GM19324 (cell line): ENCODE data around the gene FTSJ1.
"Not testable (repeated sequence)": the region's sequence is repeated elsewhere in the genome, so short reads cannot be mapped to it uniquely, and the experiment has no call there.

Source experiments
- ATAC-seq: cut with Tn5 transposase; IDR thresholded peaks from one replicate; pipeline ENCODE4 v1.9.1; 2021; ENCODE audit warnings: mild to moderate bottlenecking, moderate library complexity; ENCODE audit not compliant: unreplicated experiment, low FRiP score

Gene FTSJ1

DNA sequence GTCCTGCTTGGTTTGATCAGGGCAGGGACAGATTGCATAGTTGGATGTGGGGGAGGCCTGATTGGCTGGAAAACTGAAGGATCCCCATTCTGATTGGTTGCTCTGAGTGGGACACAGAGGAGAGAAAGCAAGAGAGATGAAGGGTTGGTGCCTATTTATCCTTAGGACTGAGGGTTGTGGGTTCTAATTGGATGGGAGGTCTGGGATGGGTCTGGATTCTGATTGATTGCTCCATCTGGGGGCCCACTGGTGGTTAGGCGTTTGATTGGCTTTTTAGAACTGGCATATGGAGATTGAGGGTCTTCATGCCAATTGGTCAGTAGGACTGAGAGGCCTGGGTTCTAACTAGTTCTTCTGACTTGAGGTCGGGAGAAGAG lies 45.0 kb downstream of the FTSJ1 start:
- no peak for ATAC-seq

DNA sequence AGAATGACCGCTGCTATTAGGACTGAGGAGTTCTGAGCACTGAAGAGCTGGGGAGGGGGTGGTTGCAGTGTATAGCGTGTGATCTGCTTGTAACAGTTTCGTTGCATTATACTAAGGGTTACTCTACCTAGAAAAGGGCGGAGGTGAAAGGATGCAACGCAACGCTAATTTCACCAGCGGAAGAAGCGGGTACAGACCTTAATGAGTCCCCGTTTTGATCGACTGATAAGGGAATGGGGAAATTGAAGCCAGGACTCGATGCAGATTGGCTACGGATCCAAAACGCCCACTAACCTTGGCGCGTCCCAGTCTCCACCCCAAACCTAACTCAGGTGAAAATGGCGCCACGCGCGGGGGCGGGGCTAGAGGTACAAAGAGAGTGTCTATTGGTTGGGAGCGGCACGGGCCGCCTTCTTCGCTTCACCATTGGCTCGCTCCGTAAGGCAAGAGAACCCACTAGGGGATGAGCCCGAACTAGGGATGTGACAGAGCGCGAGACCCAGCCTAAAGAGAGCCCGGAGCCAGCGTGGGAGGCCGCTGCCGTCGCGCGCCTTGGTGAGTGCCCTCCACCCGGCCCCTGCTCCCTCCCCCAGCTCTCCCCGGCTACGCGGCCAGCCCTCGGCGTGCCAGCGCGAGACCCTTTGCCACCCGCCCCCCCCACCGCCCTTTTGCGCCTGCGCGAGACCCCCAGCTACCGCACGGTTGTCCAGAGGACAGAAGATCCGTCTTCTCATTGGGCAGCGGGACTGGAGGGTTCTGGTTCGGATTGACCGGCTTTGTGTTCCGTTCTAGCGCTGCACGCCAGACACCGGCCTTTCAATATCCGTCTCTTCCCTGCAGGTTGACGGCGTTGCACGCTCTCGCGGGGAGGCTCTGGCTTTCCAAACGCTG lies 45.6 kb downstream of the FTSJ1 start, which contains the start of gene EBP:
EBP (plus strand) TSS at position 456 of the 891 bp plus-strand sequence. CDS start 1,964 bp downstream, outside the sequence.
- ATAC-seq: peak; percentile 93

DNA sequence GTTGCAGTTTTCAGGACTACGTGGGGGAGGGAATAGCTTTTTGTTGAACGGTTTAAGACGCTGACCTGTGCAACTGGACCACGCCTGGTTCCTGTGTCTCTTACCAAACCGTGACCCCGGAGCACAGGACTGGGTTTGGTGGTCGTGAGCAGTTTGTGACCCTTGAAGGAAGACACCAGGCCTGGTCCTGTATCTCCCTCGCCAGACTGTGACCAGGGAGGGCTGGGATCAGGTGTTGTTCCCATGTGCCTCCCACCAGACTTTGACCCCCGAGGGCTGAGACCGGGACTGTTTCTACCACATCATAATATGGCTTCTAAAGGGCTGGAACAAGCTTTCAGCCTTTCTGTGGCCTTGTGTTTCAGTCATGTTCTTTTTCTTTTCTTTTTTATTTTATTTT lies 46.3 kb downstream of the FTSJ1 start:
- no peak for ATAC-seq

DNA sequence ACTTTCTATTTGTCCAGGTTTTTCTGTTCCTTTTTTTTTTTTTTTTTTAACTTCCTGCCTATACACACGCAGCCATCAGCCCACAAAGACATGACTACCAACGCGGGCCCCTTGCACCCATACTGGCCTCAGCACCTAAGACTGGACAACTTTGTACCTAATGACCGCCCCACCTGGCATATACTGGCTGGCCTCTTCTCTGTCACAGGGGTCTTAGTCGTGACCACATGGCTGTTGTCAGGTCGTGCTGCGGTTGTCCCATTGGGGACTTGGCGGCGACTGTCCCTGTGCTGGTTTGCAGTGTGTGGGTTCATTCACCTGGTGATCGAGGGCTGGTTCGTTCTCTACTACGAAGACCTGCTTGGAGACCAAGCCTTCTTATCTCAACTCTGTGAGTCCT lies 47.7 kb downstream of the FTSJ1 start:
- no peak for ATAC-seq

DNA sequence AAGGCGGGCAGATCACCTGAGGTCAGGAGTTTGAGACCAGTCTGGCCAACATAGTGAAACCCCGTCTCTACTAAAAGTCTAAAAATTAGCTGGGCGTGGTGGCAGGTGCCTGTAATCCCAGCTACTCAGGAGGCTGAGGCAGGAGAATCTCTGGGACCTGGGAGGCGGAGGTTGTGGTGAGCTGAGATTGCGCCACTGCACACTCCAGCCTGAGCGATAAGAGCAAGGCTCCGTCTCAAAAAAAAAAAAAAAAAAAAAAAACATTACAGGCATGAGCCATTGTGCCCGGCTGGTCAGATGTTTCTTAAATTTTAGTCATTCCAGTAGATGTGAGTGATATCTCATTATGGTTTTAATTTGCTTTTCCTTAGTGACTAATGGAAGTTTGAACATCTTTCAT lies 49.9 kb downstream of the FTSJ1 start:
- ATAC-seq: not testable (repeated sequence)

DNA sequence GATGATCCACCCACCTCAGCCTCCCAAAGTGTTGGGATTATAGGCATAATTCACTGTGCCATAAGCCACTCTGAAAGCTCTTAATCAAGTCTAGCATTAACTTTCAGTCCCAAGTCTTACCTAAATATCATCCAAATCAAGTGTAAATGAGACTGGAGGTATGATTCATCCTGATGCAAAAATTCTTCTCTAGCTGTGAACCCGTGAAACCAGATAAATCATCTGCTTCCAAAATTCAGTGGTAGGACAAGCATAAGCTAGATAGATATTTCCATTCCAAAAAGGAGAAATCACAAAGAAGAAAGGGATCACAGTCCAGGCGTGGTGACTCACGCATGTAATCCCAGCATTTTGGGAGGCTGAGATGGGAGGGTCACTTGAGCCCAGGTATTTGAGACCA lies 54.7 kb downstream of the FTSJ1 start:
- ATAC-seq: no peak

DNA sequence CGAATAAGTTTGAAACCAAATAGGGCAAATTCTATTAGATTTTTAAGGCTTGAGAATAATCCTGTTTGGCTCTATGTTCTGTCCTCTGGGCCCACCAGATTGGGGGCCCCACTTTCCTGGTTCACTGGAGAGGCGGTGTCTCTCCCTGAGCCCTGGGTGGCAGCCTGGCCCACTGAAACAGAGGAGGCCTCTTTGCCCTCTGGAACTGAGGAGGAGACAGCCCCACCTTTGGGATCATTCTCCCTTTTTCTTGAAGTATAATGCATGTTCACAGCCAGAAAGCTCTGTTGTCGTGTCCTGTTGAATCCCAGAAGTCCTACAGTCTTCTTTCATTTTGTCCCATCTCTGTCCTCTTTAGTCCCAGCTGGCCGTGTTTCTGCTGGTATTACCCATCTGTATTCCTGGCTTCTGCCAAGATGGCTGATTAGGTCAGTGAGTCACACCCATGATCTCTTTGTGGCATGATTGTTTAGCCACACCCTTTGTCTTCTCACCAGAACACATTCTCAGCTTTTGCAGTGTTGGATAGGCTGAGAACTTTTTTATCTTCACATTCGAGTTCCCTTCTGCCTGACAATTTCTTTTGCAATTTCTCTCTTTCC lies 55.5 kb downstream of the FTSJ1 start:
- ATAC-seq: no peak

DNA sequence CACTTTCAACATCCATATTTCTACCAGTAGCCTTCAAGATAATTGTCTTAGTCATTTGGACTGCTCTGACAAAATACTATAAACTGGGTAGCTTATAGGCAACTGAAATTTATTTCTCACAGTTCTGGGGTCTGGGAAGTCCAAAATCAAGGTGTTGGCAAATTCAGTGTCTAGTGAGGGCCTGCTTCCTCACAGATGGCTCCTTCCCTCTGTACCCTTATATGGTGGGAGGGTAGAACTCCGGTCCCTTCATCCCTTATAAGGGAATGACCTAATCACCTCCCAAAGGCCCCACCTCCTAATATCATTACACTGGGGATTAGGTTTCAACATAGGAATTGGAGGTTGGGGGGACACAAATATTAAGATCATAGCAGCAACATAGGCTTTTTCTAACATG lies 56.2 kb downstream of the FTSJ1 start:
- no peak for ATAC-seq

DNA sequence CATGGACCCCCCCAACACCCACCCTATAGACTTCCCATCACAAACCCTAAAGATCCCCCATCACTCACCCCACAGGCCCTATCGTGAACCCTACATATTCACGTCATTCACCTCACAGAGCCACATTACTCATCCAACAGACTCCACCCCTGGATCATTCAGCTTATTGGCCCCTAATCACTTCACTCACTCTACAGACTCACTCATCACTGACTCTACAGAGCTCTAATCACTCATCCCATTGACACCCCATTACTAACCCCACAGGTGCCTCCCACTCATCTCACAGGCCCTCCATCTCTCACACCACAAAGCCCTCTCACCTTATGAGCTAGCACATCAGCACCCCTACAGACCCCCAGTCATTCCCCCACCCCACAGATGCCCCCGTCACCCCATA lies 57.2 kb downstream of the FTSJ1 start:
- no peak for ATAC-seq
